NCI-H774 (cell line): ENCODE results near the gene GPR82.
"Not testable (repeated sequence)": the region's sequence is repeated elsewhere in the genome, so short reads cannot be mapped to it uniquely, and the experiment has no call there.

Source experiments
- DNase-seq: peaks from one replicate; lab custom pipeline; 2025; lab: John Stamatoyannopoulos, UW

Gene GPR82

GRCh38 chrX:41719610-41720009 lies 4.4 kb upstream of the GPR82 start:
- DNase-seq: not testable (repeated sequence)

GRCh38 chrX:41720125-41720779 lies 3.7 kb upstream of the GPR82 start:
- no peak for DNase-seq

GRCh38 chrX:41721590-41721989 lies 2.4 kb upstream of the GPR82 start:
- no peak for DNase-seq

GRCh38 chrX:41722214-41722613 lies 1.8 kb upstream of the GPR82 start:
- no peak for DNase-seq

- no peak for DNase-seq
These were observed 964 bp upstream of the GPR82 start for GRCh38 chrX:41722816-41723618.

GRCh38 chrX:41728125-41728524 lies 4.1 kb downstream of the GPR82 start:
- no peak for DNase-seq

GRCh38 chrX:41730081-41730480 lies 6.1 kb downstream of the GPR82 start:
- no peak for DNase-seq

- DNase-seq: no peak
These were observed 8.3 kb downstream of the GPR82 start for GRCh38 chrX:41732260-41732659.

- no peak for DNase-seq
These were observed 10.0 kb downstream of the GPR82 start for GRCh38 chrX:41733939-41734338.

- DNase-seq: no peak
These were observed 10.5 kb downstream of the GPR82 start for GRCh38 chrX:41734530-41734929.

- no peak for DNase-seq
These were observed 13.1 kb downstream of the GPR82 start for GRCh38 chrX:41737065-41737464.

- DNase-seq: no peak
These were observed 15.9 kb downstream of the GPR82 start for GRCh38 chrX:41739871-41740270.

GRCh38 chrX:41750716-41751115 lies 26.7 kb downstream of the GPR82 start:
- no peak for DNase-seq

GRCh38 chrX:41758401-41758800 lies 34.4 kb downstream of the GPR82 start:
- no peak for DNase-seq

GRCh38 chrX:41759817-41760216 lies 35.8 kb downstream of the GPR82 start:
- no peak for DNase-seq

- no peak for DNase-seq
These were observed 37.2 kb downstream of the GPR82 start for GRCh38 chrX:41761169-41761568.

GRCh38 chrX:41761702-41762101 lies 37.7 kb downstream of the GPR82 start:
- DNase-seq: no peak

- peak; percentile 9 for DNase-seq
These were observed 55.1 kb downstream of the GPR82 start for GRCh38 chrX:41779030-41779564.
